Nephron progenitor cell (in vitro differentiated cells): ENCODE results near the gene TOP2B.

Experiments
- DNase-seq: peaks from one replicate; pipeline ENCODE4 v3.0.0; 2021
- H3K27ac Mint-ChIP-seq: 2 replicates; pipeline ENCODE4 v1.8.0; 2021; ENCODE audit warnings: mild to moderate bottlenecking, moderate library complexity, mixed read lengths
- H3K27me3 Mint-ChIP-seq: 2 replicates; pipeline ENCODE4 v1.8.0; 2021; ENCODE audit warnings: mild to moderate bottlenecking, low read depth, mixed read lengths; ENCODE audit not compliant: poor library complexity
- H3K36me3 Mint-ChIP-seq: 2 replicates; pipeline ENCODE4 v1.8.0; 2021; ENCODE audit warnings: low read depth, mixed read lengths
- H3K4me1 Mint-ChIP-seq: 2 replicates; pipeline ENCODE4 v1.8.0; 2021; ENCODE audit warnings: mixed read lengths
- H3K4me3 Mint-ChIP-seq: 2 replicates; pipeline ENCODE4 v1.8.0; 2021; ENCODE audit warnings: mild to moderate bottlenecking, moderate library complexity, mixed read lengths
- H3K9me3 Mint-ChIP-seq: 2 replicates; pipeline ENCODE4 v1.8.0; 2021; ENCODE audit warnings: mild to moderate bottlenecking, moderate library complexity, mixed read lengths
- CTCF ChIP-seq: fragments of 200-600 bp; sonication (generic); IDR thresholded peaks from 2 replicates; pipeline ENCODE4 v1.5.0; 2021; ENCODE audit warnings: antibody characterized with exemption

TOP2B gene

GRCh38 chr3:25589783-25590258, 74.9 kb downstream of the TOP2B start:
- Mint-ChIP-seq H3K4me3 (no peak overlapping the region), H3K4me1 (peaks cover 38% of the 10 kb centered on the region), H3K9me3 (no peaks in the 10 kb centered on the region), H3K36me3 (peaks cover 23% of the 10 kb centered on the region), H3K27ac (no peak overlapping the region), H3K27me3 (no peaks in the 10 kb centered on the region)
- no peak for TF ChIP-seq CTCF
- no peak for DNase-seq

DNA sequence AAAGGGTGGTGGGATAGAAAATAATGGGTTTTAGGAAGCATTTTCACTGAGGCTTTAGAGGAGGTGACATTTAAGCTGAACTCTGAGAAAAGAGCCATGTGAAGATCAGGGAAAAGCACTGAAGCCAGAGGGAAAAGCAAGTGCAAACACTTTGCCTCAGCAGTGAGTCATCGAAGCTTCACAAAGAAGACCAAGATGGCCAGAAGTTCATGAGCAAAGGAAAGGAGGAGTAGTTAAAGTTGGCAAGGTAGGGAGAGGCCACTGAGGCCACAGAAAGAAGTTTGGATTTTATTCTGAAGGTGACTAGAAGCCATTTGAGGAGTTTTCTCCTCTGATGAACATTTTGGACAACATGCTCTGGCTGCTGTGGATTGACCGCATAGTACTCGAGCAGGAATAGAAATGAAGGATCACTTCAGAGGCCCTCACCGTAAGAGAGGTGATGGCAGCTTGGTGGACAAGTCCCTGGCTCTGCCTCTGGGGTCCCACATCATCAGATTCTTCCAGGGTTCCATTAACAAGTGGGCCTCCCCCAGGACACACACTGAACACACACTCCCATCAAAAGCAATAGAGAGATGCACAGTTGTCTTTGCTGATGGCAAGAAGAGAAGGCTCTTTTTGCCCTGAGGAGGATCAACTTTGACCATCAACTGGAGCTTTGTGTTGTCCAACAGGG, 75.5 kb downstream of the TOP2B start:
- no peak for DNase-seq
- H3K4me1 Mint-ChIP-seq: peaks cover 34% of the 10 kb centered on the region
- H3K4me3 Mint-ChIP-seq: no peak overlapping the region
- no peak for TF ChIP-seq CTCF
- H3K27ac Mint-ChIP-seq: no peak overlapping the region
- no peaks in the 10 kb centered on the region for H3K9me3 Mint-ChIP-seq
- H3K27me3 Mint-ChIP-seq: no peaks in the 10 kb centered on the region
- H3K36me3 Mint-ChIP-seq: peaks cover 23% of the 10 kb centered on the region

GRCh38 chr3:25588441-25589103, 76.1 kb downstream of the TOP2B start:
- H3K36me3 Mint-ChIP-seq: peaks cover 23% of the 10 kb centered on the region
- no peaks in the 10 kb centered on the region for H3K9me3 Mint-ChIP-seq
- no peaks in the 10 kb centered on the region for H3K27me3 Mint-ChIP-seq
- no peak overlapping the region for H3K4me3 Mint-ChIP-seq
- H3K27ac Mint-ChIP-seq: no peak overlapping the region
- peaks cover 27% of the 10 kb centered on the region for H3K4me1 Mint-ChIP-seq
- DNase-seq: no peak
- TF ChIP-seq CTCF: no peak

GRCh38 chr3:25587975-25588374, 76.7 kb downstream of the TOP2B start:
- H3K4me1 Mint-ChIP-seq: peaks cover 22% of the 10 kb centered on the region
- no peaks in the 10 kb centered on the region for H3K9me3 Mint-ChIP-seq
- no peak for DNase-seq
- H3K27ac Mint-ChIP-seq: no peak overlapping the region
- no peak overlapping the region for H3K4me3 Mint-ChIP-seq
- no peak for TF ChIP-seq CTCF
- no peaks in the 10 kb centered on the region for H3K27me3 Mint-ChIP-seq
- H3K36me3 Mint-ChIP-seq: peaks cover 23% of the 10 kb centered on the region

- no peaks in the 10 kb centered on the region for H3K9me3 Mint-ChIP-seq
- no peak overlapping the region for H3K4me3 Mint-ChIP-seq
- no peaks in the 10 kb centered on the region for H3K27me3 Mint-ChIP-seq
- DNase-seq: no peak
- peaks cover 23% of the 10 kb centered on the region for H3K36me3 Mint-ChIP-seq
- H3K27ac Mint-ChIP-seq: no peak overlapping the region
- no peak for TF ChIP-seq CTCF
- H3K4me1 Mint-ChIP-seq: peaks cover 22% of the 10 kb centered on the region
Measured at GRCh38 chr3:25587526-25587925, 77.2 kb downstream of the TOP2B start.

DNA sequence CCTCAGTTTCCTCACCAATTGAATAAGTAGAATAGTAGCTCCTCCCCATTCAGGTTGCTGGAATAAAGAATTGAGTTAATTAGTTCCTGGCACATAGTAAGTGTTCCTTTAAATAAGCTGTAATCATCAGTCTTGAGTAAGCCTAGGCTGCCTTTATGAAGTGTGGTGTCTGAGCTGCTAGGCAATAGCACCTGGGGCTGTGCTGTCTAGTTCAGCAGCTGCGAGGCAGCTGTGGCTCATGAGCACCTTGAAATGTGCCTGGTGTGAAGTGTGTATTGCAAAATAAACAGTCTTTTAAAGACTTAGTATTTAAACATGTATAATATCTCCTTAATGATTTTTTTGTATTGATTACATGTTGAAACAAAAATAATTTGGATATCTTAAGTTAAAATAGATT, 77.6 kb downstream of the TOP2B start:
- peaks cover 22% of the 10 kb centered on the region for H3K4me1 Mint-ChIP-seq
- no peaks in the 10 kb centered on the region for H3K27me3 Mint-ChIP-seq
- TF ChIP-seq CTCF: no peak
- H3K27ac Mint-ChIP-seq: no peak overlapping the region
- DNase-seq: no peak
- H3K4me3 Mint-ChIP-seq: no peak overlapping the region
- no peaks in the 10 kb centered on the region for H3K9me3 Mint-ChIP-seq
- H3K36me3 Mint-ChIP-seq: peaks cover 23% of the 10 kb centered on the region
